Left lung (tissue), 10 donors: Measurements from ENCODE around the gene CSPG4. TPM values are rescaled to one million over a fixed set of nuclear protein-coding genes. Genes with fewer than 3 reads are reported as not detected.
"Not testable (repeated sequence)": the region's sequence is repeated elsewhere in the genome, so short reads cannot be mapped to it uniquely, and the experiment has no call there.

ENCODE experiments used
- ATAC-seq: fragments of 200-7000 bp; cut with Tn5 transposase; one replicate; pipeline ENCODE4 v1.9.1; 2020; ENCODE audit warnings: moderate library complexity
- DNase-seq, 4 donors: peaks; one replicate each; pipeline ENCODE4 v3.0.0-alpha.2; 2013 to 2020
- H3K27ac ChIP-seq, 2 donors: fragments of 200-600 bp; sonication (generic) in 1 of 2; one replicate each; pipeline versions ENCODE4 v1.5.0 to v1.8.0; 2020 to 2021
- H3K27me3 ChIP-seq, 2 donors: fragments of 200-600 bp; sonication (generic) in 1 of 2; one replicate each; pipeline versions ENCODE4 v1.5.0 to v1.8.0; 2020 to 2021
- H3K36me3 ChIP-seq, 2 donors: fragments of 200-600 bp; sonication (generic) in 1 of 2; one replicate each; pipeline versions ENCODE4 v1.5.0 to v1.8.0; 2020 to 2021
- H3K4me1 ChIP-seq, 2 donors: fragments of 200-600 bp; one replicate each; pipeline ENCODE4 v1.8.0; 2021
- H3K4me3 ChIP-seq, 2 donors: fragments of 200-600 bp; sonication (generic) in 1 of 2; one replicate each; pipeline versions ENCODE4 v1.5.0 to v1.8.0; 2020 to 2021; ENCODE audit warnings: mild to moderate bottlenecking in 1 of 2
- H3K9me3 ChIP-seq, 2 donors: fragments of 200-600 bp; sonication (generic) in 1 of 2; one replicate each; pipeline versions ENCODE4 v1.5.0 to v1.8.0; 2020 to 2021
- CTCF ChIP-seq, 2 donors: fragments of 200-600 bp; sonication (generic) in 1 of 2; IDR thresholded peaks; one replicate each; pipeline versions ENCODE4 v1.5.0 to v1.8.0; 2021; ENCODE audit warnings: antibody characterized with exemption in 2 of 2
- intact Hi-C, 2 donors: fragments of 100-400 bp; cut with DNase I; formaldehyde crosslinking; loops; one replicate each; pipeline versions ENCODE4 v1.11.2 to v1.14.2; 2022
- polyA plus RNA-seq, 6 donors: library from polyadenylated mRNA; unstranded; fragments of 120-200 nt; gene quantifications; one replicate each; pipeline ENCODE4 v1.2.1, GENCODE V29; 2013; ENCODE audit not compliant: insufficient read length in 6 of 6
- total RNA-seq, 2 donors: library from RNA; stranded (reverse); fragmentation: NEBNext Ultra II Directional; extraction: Animal tissue kit (Norgen Biotek cat#: 25700); gene quantifications; one replicate each; pipeline ENCODE4 v1.2.1, GENCODE V29; 2021
- donor health status: DM: no; HTN: yes; CAD: no.
- donor health status: DM: no; HTN: no; CAD: no.

The CSPG4 gene
- total and polyA plus RNA-seq, 8 donors = 18.4 to 36.1 (median 23.8) TPM

- Histone ChIP-seq H3K9me3 (no peaks in the 10 kb centered on the region), H3K4me1 (peaks cover 0 to 7% of the 10 kb centered on the region in 2 donors), H3K27me3 (no peaks in the 10 kb centered on the region), H3K4me3 (no peak overlapping the region), H3K27ac (no peak overlapping the region), H3K36me3 (no peaks in the 10 kb centered on the region)
- ATAC-seq (no peak), DNase-seq (no peak)
- intact Hi-C loops = loop anchor here in 1 of 2 donors (10.0 kb wide), 1 partner anchor 120 kb away; no protein-coding TSS in a partner anchor
- TF ChIP-seq CTCF (IDR thresholded peaks at IDR 0.05) = no peak
Observed at GRCh38 chr15:75684648-75685047, 28.0 kb downstream of the CSPG4 start.

- peak; percentile 78 for ATAC-seq
- not testable (repeated sequence) for H3K27ac ChIP-seq, H3K36me3 ChIP-seq, H3K4me3 ChIP-seq, H3K4me1 ChIP-seq, H3K9me3 ChIP-seq, H3K27me3 ChIP-seq
- intact Hi-C loops = loop anchor here in 1 of 2 donors (10.0 kb wide), 1 partner anchor 121 kb away; no protein-coding TSS in a partner anchor
- DNase-seq = peak in 2 of 4 donors; percentile 40 to 68
- peak; percentile 67 to 82 for TF ChIP-seq CTCF (IDR thresholded peaks at IDR 0.05)
Observed at GRCh38 chr15:75683646-75684312, 28.9 kb downstream of the CSPG4 start.

GRCh38 chr15:75682181-75683135 lies 30.2 kb downstream of the CSPG4 start:
- DNase-seq = no peak
- Histone ChIP-seq H3K27me3 (no peaks in the 10 kb centered on the region), H3K4me3 (no peak overlapping the region), H3K27ac (no peak overlapping the region), H3K36me3 (no peaks in the 10 kb centered on the region), H3K4me1 (peaks cover 0 to 7% of the 10 kb centered on the region in 2 donors), H3K9me3 (no peaks in the 10 kb centered on the region)
- ATAC-seq = no peak
- TF ChIP-seq CTCF (IDR thresholded peaks at IDR 0.05) = no peak
- intact Hi-C loops = loop anchor here in 1 of 2 donors (10.0 kb wide), 1 partner anchor 122 kb away; no protein-coding TSS in a partner anchor

DNA sequence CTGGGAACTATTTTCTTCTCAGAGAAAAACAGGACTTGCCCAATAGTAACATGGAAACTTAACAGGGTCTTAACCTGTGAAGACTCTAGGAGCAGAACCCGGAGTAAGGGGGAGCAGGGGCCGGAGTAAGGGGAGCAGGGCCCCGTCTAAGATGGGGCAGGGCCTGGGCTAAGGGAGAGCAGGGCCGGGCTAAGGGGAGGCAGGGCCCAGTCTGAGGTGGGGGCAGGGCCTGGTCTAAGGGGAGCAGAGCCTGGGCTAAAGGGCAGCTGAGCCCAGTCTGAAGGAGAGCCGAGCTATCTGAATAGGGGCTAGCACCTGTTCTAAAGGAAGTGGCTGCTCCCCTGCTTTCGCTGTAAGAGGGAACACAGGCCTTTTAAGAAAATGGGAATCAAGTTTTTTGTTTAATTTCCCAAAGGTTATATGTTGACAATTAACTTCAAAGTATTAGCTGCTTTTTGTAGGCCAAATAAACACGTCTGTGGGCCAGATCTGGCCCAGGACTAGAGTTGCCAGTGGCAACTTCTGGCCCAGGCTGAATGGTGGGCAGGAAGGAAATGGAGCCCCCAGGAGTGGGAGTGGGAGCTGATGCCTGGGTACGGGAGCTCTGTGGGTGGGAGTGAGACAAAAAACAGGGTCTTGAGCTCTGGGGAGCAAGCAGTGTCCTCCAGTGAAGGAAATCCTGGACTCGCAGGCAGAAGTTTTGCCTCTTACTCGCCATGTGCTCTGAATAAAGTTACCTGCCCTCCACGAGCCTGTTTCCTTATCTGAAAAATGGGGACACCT lies 32.5 kb downstream of the CSPG4 start:
- Histone ChIP-seq H3K27me3 (no peaks in the 10 kb centered on the region), H3K36me3 (no peaks in the 10 kb centered on the region), H3K4me3 (no peak overlapping the region), H3K4me1 (peaks cover 0 to 7% of the 10 kb centered on the region in 2 donors), H3K27ac (no peak overlapping the region), H3K9me3 (no peaks in the 10 kb centered on the region)
- intact Hi-C loops = loop anchor here in 1 of 2 donors (10.0 kb wide), 1 partner anchor 125 kb away; no protein-coding TSS in a partner anchor
- ATAC-seq (no peak), DNase-seq (no peak)
- no peak for TF ChIP-seq CTCF (IDR thresholded peaks at IDR 0.05)

GRCh38 chr15:75678324-75678690 lies 34.3 kb downstream of the CSPG4 start:
- H3K4me1 ChIP-seq, H3K9me3 ChIP-seq, H3K36me3 ChIP-seq, DNase-seq, H3K27ac ChIP-seq, ATAC-seq, intact Hi-C loops, H3K4me3 ChIP-seq, H3K27me3 ChIP-seq: not testable (repeated sequence)
